GM18951 (cell line): Measurements from ENCODE around the gene SDK1.
"Not testable (repeated sequence)": the region's sequence is repeated elsewhere in the genome, so short reads cannot be mapped to it uniquely, and the experiment has no call there.

Experiments
- POLR2A ChIP-seq: IDR thresholded peaks from 4 replicates; pipeline ENCODE4 v1.6.1; 2011; ENCODE audit warnings: mild to moderate bottlenecking; ENCODE audit not compliant: insufficient read length, insufficient read depth; ENCODE audit errors: extremely low read depth
- in situ Hi-C: fragments of 300-500 bp; cut with MboI; formaldehyde crosslinking; loops from one replicate; pipeline ENCODE4 v1.12.0; 2022; ENCODE audit warnings: low sequenced_read_pairs, mixed read lengths, inconsistent platforms; ENCODE audit not compliant: unreplicated experiment

SDK1 gene

GRCh38 chr7:3931843-3932242 is 630.8 kb downstream of the SDK1 start:
- in situ Hi-C loops: no loop called here

DNA sequence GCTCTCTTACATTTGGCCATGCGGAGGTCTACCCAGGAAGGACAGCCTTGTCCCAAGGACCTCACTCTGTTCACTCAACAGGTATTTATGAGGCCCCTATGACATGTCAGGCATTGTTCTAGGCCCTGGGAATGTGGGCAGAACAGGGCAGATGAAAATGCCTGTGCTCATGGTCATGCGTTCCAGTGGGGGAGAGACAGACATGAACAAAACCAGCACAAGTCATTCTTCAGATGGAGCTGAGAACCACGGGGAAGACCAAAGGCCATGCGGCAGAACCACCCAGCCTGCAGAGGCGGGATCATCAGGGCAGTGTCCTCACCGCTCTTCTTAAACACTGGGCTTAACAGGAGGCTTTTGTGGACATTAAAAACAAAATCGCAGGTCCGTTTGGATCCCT is 636.1 kb downstream of the SDK1 start:
- in situ Hi-C loops: no loop called here
- TF ChIP-seq POLR2A: no peak

More at GRCh38 chr7:3931843-3932242, 630.8 kb downstream of the SDK1 start:
- no peak for TF ChIP-seq POLR2A

- in situ Hi-C loops: no loop called here
- no peak for TF ChIP-seq POLR2A
These were observed 636.6 kb downstream of the SDK1 start for GRCh38 chr7:3937605-3938004.

GRCh38 chr7:3941706-3942105 is 640.7 kb downstream of the SDK1 start:
- in situ Hi-C loops: not testable (repeated sequence)

DNA sequence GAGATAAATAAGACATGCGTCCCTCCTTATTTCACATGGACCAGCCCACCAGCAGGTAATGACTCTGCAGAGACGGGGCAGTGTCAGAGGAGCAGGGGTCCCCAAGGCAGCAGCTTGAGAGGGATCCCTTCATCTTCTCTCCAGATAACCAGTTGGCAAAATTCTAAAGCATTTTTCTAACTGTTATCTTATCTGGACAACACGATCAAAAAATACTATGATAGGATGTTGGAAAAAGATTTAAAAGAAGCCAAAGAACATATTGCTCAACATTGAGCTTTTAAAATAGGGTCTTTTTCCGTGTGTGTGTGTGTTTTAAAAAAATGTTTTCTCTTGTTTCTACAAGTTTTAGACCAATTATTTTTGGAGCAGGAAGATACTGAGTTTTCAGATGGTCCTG is 641.2 kb downstream of the SDK1 start:
- TF ChIP-seq POLR2A: no peak
- in situ Hi-C loops: no loop called here

GRCh38 chr7:3942816-3943745 is 642.0 kb downstream of the SDK1 start:
- in situ Hi-C loops: no loop called here
- TF ChIP-seq POLR2A: no peak

DNA sequence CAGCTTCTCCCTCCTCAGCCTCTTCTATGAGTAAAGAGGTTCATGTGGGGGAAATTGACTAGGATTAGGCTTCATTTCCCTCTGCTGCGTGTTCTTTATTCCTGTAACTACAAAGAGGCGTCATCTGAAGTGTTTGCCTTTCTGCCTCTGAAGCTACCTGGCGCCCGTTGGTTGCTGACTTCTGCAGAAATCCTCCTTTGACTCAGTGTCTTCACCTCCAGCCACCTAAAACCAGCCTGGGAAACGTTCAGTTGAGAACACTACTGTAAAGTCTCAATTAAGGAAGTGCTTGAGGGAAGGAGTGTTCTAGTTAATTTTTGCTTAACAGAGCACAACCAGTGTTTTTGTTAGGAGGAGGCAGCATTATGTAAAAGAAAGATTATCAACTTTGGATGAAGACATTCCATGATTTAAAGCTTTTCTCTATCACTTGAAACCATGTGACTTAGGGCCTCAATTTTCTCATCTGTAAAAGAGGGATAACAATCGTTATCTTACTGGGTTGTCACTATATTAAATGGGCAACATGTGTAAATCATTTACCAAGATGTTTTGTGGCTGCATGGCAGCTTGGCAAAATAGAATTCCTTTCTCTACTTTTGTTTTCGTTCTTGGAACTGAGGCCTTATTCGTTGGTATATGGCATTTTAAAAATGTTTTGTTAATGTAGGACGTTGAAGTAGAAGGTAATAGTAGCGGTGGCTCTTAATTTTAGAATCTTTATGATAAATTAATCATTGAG is 642.9 kb downstream of the SDK1 start:
- in situ Hi-C loops: no loop called here
- TF ChIP-seq POLR2A: no peak

- no peak for TF ChIP-seq POLR2A
- in situ Hi-C loops: no loop called here
These were observed 648.2 kb downstream of the SDK1 start for GRCh38 chr7:3949242-3949640.

GRCh38 chr7:3950249-3950648 is 649.2 kb downstream of the SDK1 start:
- in situ Hi-C loops: no loop called here
- TF ChIP-seq POLR2A: no peak

GRCh38 chr7:3951316-3952055 is 650.4 kb downstream of the SDK1 start:
- in situ Hi-C loops: no loop called here
- no peak for TF ChIP-seq POLR2A

DNA sequence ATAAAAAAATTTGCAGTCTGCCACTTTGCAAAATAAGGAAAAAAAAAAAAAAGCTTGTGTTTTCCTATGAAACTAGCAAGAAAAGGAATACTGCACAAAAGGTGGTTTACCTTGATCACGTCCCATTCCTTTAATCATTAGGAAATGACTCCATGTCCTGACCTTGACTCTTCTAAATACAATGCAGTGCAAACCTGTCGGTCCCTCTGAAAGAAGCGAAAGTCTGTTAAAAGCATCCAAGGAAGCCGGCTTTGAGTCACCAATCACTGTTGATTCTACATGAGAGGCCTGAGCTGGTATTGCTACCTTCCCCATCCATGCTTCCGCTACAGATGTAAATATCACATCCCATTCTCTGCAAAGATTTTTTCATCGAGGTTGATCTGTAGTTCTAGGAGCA is 652.1 kb downstream of the SDK1 start:
- in situ Hi-C loops: no loop called here
- no peak for TF ChIP-seq POLR2A

DNA sequence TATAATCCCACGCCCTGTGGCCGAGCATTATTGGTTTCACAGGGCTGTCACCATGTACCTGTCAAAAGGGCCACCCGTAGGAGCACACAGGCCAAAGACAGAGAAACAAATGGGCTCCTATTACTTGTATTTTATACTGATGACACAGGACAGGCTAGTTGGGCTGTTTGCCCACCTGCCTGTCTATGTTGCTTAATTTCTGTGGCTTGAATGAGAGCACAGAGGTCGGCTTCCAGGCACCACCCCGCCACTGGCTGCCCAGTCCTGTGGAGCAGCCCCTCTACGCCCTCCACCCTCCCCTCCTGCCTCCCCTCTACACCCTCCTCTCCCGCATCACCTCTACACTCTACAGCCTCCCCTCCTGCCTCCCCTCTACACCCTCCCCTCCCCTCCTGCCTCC is 652.9 kb downstream of the SDK1 start:
- TF ChIP-seq POLR2A: no peak
- in situ Hi-C loops: no loop called here

DNA sequence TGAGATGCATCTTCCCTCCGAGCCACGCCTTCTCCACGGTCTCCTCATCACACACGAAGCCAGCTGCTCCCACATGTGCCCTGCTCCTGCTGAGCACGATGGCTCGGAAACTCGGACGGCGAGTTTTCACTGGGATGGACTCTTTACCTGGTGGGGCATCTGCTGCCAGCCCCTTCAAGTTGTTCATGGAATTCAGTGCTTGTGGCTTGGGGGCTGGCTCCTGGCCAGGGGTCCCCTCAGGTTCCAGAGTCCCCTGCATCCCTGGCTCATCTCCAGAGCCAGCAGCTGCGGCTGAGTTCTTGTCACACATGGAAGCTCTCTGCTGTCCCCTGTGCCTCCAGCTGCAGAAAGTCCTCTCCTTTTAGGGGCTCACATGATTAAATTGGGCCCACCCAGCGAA is 654.0 kb downstream of the SDK1 start:
- no peak for TF ChIP-seq POLR2A
- in situ Hi-C loops: no loop called here

DNA sequence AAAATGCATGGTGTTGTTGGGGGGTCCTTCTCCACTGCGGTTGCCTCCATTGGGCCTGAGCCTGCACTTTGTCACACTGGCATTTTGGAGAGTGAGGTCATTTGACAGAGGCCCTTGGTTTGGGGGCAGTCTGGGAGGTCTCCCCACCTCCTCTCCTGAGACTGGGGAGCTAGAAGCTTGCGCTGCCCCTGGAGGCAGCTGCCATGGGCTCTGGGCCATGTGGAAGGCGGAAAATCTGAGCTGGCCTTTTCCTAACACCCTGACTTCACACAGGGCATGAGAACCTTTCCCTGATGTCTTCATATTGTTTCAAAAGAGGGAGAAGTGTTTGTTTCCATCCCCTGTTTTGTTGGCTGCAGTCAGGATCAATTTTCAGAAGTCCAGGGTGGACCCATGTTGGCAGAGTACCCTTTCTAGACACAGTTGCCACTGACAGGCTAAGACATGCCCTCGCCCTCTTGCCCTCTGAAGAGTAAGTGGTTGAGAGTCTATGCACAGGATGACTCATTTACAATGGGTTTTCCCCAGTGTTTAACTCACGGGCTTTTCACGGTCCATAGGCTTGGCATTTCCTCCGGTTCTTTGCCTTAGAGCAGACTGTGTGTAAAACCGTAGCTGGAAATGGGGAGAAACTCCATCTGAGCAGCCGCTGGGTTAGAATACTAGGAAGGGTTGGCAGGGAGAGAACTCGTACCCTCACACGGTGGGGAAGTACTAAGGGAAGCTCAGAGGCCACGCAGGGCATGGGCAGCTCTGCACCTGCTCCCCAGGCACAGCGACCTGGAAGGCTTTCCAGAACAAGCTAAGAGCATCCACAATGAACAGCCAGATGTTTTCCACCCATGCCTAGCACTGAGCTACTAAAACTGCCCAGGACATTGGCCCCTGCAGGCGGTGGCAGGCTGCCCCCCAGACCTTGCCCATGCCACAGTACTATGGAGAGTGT is 655.0 kb downstream of the SDK1 start:
- in situ Hi-C loops: no loop called here
- no peak for TF ChIP-seq POLR2A
